Measurements from ENCODE around the gene HCRT.
"Not testable (repeated sequence)": the region's sequence is repeated elsewhere in the genome, so short reads cannot be mapped to it uniquely, and the experiment has no call there.

DNA sequence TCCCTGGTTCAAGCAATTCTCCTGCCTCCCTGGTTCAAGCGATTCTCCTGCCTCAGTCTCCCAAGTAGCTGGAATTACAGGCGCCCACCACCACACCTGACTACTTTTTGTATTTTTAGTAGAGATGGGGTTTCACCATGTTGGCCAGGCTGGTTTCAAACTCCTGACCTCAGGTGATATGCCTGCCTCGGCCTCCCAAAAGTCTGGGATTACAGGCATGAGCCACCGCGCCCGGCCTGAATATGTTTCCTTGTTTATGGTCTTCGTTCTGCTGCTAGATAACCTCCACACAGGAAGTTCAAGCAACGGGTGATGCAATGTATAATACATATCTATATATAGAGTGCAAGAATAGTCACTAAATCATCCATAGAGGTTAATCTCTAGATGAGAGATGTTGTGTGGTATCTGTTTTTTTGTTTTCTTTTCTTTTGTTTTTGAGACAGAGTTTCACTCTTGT, 20.9 kb upstream of the HCRT start:
- TF ChIP-seq, protein P1, sequence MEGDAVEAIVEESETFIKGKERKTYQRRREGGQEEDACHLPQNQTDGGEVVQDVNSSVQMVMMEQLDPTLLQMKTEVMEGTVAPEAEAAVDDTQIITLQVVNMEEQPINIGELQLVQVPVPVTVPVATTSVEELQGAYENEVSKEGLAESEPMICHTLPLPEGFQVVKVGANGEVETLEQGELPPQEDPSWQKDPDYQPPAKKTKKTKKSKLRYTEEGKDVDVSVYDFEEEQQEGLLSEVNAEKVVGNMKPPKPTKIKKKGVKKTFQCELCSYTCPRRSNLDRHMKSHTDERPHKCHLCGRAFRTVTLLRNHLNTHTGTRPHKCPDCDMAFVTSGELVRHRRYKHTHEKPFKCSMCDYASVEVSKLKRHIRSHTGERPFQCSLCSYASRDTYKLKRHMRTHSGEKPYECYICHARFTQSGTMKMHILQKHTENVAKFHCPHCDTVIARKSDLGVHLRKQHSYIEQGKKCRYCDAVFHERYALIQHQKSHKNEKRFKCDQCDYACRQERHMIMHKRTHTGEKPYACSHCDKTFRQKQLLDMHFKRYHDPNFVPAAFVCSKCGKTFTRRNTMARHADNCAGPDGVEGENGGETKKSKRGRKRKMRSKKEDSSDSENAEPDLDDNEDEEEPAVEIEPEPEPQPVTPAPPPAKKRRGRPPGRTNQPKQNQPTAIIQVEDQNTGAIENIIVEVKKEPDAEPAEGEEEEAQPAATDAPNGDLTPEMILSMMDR (IDR thresholded peaks at IDR 0.05), result not testable (repeated sequence)
- TF ChIP-seq POLR2AphosphoS5, POLR2A (IDR thresholded peaks at IDR 0.05): not testable (repeated sequence)
